Fibroblast of lung (primary cell): ENCODE data around the gene SRPRB. TPM values are rescaled to one million over a fixed set of nuclear protein-coding genes. Genes with fewer than 3 reads are reported as not detected.

Experiments used
- DNase-seq, 2 donors: peaks; one replicate each; pipeline versions ENCODE4 v3.0.0 to v3.0.0-alpha.2; 2010; ENCODE audit warnings: low read depth in 2 of 2
- H2AFZ ChIP-seq: 2 replicates; pipeline ENCODE4 v1.5.1; 2012; ENCODE audit warnings: low read length, control low read depth, inconsistent platforms
- H3K27ac ChIP-seq: 2 replicates; pipeline ENCODE4 v1.5.1; 2011; ENCODE audit warnings: low read length, control low read depth; ENCODE audit not compliant: insufficient read depth
- H3K27me3 ChIP-seq: 2 replicates; pipeline ENCODE4 v1.5.1; 2011; ENCODE audit warnings: mild to moderate bottlenecking, low read length; ENCODE audit not compliant: control insufficient read depth, insufficient read depth
- H3K36me3 ChIP-seq: 2 replicates; pipeline ENCODE4 v1.5.1; 2011; ENCODE audit warnings: low read length; ENCODE audit not compliant: control insufficient read depth, insufficient read depth
- H3K4me1 ChIP-seq: 2 replicates; pipeline ENCODE4 v1.5.1; 2011; ENCODE audit warnings: low read length; ENCODE audit not compliant: control insufficient read depth, insufficient read depth; ENCODE audit errors: extremely low read depth
- H3K4me2 ChIP-seq: 2 replicates; pipeline ENCODE4 v1.5.1; 2011; ENCODE audit warnings: low read length, control low read depth; ENCODE audit not compliant: insufficient read depth; ENCODE audit errors: extremely low read depth
- H3K4me3 ChIP-seq, 4 experiments: fragments of 200-600 bp in 1 of 4; sonication (generic) in 1 of 4; replicated peaks in 1 of 4; 2 replicates each; pipeline ENCODE4 v1.5.1; 2011 to 2016; ENCODE audit warnings: low read length in 4 of 4, low read depth in 3 of 4, mild to moderate bottlenecking in 3 of 4, control low read depth in 2 of 4, inconsistent platforms in 1 of 4, mixed read lengths in 1 of 4; ENCODE audit not compliant: insufficient read depth in 1 of 4; ENCODE audit errors: control extremely low read depth in 1 of 4
- H3K79me2 ChIP-seq: 2 replicates; pipeline ENCODE4 v1.5.1; 2012; ENCODE audit warnings: mild to moderate bottlenecking, low read length, inconsistent platforms; ENCODE audit not compliant: control insufficient read depth, insufficient read depth
- H3K9ac ChIP-seq: 2 replicates; pipeline ENCODE4 v1.5.1; 2011; ENCODE audit warnings: mild to moderate bottlenecking, low read length, control low read depth; ENCODE audit not compliant: insufficient read depth
- H3K9me3 ChIP-seq: 2 replicates; pipeline ENCODE4 v1.5.1; 2012; ENCODE audit warnings: low read depth, low read length; ENCODE audit not compliant: control insufficient read depth, insufficient read depth
- H4K20me1 ChIP-seq: 2 replicates; pipeline ENCODE4 v1.5.1; 2011; ENCODE audit warnings: low read length; ENCODE audit not compliant: control insufficient read depth, insufficient read depth; ENCODE audit errors: extremely low read depth
- EZH2 ChIP-seq: IDR thresholded peaks from 2 replicates; pipeline ENCODE4 v1.5.1; 2012; ENCODE audit warnings: low read length, control low read depth, mild to moderate bottlenecking; ENCODE audit errors: missing control alignments
- polyA plus RNA-seq, 2 donors: library from polyadenylated mRNA; depleted of rRNA in 1 of 2; stranded (reverse) in 1 of 2; unstranded in 1 of 2; fragments of >200 nt; gene quantifications; 2 replicates each; pipeline ENCODE4 v1.2.1, GENCODE V29; 2011 to 2012; ENCODE audit warnings: missing spikeins in 1 of 2
- total RNA-seq: library from RNA; depleted of rRNA; stranded (reverse); fragments of >200 nt; gene quantifications from 2 replicates; pipeline ENCODE4 v1.2.1, GENCODE V29; 2014
- TF ChIP-seq, protein P1 (sequence below), 2 donors: IDR thresholded peaks in 1 of 2; conservative IDR thresholded peaks in 1 of 2; 1 replicate in 1 of 2; 2 replicates in 1 of 2; pipeline ENCODE4 v1.5.1; 2011 to 2012; ENCODE audit warnings: low read length in 2 of 2, control low read depth in 1 of 2, inconsistent platforms in 1 of 2, low read depth in 1 of 2, mild to moderate bottlenecking in 1 of 2

Gene SRPRB
- total and polyA plus RNA-seq, 2 donors (not counting 1 experiment from before 2014, with no cell fraction given) = 63.1 to 69.2 TPM

DNA sequence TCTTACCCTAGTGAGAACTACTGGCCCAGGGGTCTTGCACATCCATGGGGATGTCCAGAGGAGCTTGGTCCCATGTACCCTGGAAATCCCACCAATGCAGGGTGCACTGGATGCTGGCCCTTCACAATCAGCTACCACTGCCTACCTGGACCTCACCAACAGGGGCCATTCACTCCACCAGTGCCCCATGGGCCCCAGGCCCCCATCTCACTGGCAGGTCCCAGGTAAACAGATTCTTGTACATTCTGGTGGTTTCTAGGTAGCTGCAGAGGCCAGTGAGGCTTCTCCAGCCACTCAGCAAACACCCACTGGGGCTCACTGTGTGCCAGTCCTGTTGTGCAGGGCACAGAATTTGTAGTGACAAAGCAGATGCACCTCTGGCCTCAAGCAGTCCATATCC is 65.2 kb downstream of the SRPRB start:
- H3K79me2 ChIP-seq = no peaks in the 10 kb centered on the region
- H3K9ac ChIP-seq = no peak overlapping the region
- H2AFZ ChIP-seq = no peak overlapping the region
- no peak overlapping the region for H3K27ac ChIP-seq
- TF ChIP-seq, protein P1, sequence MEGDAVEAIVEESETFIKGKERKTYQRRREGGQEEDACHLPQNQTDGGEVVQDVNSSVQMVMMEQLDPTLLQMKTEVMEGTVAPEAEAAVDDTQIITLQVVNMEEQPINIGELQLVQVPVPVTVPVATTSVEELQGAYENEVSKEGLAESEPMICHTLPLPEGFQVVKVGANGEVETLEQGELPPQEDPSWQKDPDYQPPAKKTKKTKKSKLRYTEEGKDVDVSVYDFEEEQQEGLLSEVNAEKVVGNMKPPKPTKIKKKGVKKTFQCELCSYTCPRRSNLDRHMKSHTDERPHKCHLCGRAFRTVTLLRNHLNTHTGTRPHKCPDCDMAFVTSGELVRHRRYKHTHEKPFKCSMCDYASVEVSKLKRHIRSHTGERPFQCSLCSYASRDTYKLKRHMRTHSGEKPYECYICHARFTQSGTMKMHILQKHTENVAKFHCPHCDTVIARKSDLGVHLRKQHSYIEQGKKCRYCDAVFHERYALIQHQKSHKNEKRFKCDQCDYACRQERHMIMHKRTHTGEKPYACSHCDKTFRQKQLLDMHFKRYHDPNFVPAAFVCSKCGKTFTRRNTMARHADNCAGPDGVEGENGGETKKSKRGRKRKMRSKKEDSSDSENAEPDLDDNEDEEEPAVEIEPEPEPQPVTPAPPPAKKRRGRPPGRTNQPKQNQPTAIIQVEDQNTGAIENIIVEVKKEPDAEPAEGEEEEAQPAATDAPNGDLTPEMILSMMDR (conservative IDR thresholded peaks at IDR 0.05 in 1 of 2, IDR thresholded peaks at IDR 0.05 in 1 of 2; ENCODE audit: low read depth in 1 of 2, low read length in 2 of 2) = no peak
- no peak for TF ChIP-seq EZH2
- no peaks in the 10 kb centered on the region for H3K9me3 ChIP-seq
- H3K4me2 ChIP-seq = no peak overlapping the region
- no peaks in the 10 kb centered on the region for H3K27me3 ChIP-seq
- no peak overlapping the region for H3K4me3 ChIP-seq
- no peak for DNase-seq
- no peaks in the 10 kb centered on the region for H3K4me1 ChIP-seq
- H3K36me3 ChIP-seq = no peaks in the 10 kb centered on the region
- no peaks in the 10 kb centered on the region for H4K20me1 ChIP-seq

Other genes starting within 250 kb of the SRPRB start
- gene CDV3, start 232.1 kb upstream of the SRPRB start, total RNA-seq = 218 and 221 TPM in 2 replicates
- gene CDV3, start 232.1 kb upstream of the SRPRB start, polyA plus RNA-seq = 171 and 185 TPM in 2 replicates
- gene TOPBP1, start 143.9 kb upstream of the SRPRB start, total RNA-seq = 15.2 and 16.2 TPM in 2 replicates
- gene TOPBP1, start 143.9 kb upstream of the SRPRB start, polyA plus RNA-seq = 20.8 and 30.6 TPM in 2 replicates
- under 0.01 and 0.33 TPM in 2 replicates for gene TF, start 59.4 kb upstream of the SRPRB start, total RNA-seq
- 0.01 and 0.05 TPM in 2 replicates for gene TF, start 59.4 kb upstream of the SRPRB start, polyA plus RNA-seq
- 0.51 and 0.83 TPM in 2 replicates for gene RAB6B, start 90.1 kb downstream of the SRPRB start, total RNA-seq
- 1.5 and 2.1 TPM in 2 replicates for gene RAB6B, start 90.1 kb downstream of the SRPRB start, polyA plus RNA-seq
- under 0.01 TPM in 2 replicates for gene SLCO2A1, start 224.1 kb downstream of the SRPRB start, total RNA-seq
- 0.12 and 1.1 TPM in 2 replicates for gene SLCO2A1, start 224.1 kb downstream of the SRPRB start, polyA plus RNA-seq